ENCODE measurements around the gene ARPC4.

- TF ChIP-seq CTCF (IDR thresholded peaks at IDR 0.05; ENCODE audit: low read depth, low read length) (no peak), EZH2phosphoT487 (IDR thresholded peaks at IDR 0.05; ENCODE audit: low read depth) (no peak)
These were observed 54.1 kb downstream of the ARPC4 start for GRCh38 chr3:9846931-9847488.

Data from OCI-LY3 (cell line).